MM.1S (cell line): Measurements from ENCODE around the gene BCL2L2.

Source experiments
- DNase-seq: peaks from one replicate; pipeline ENCODE4 v3.0.0-alpha.2; 2015
- H2AFZ ChIP-seq: fragments of 300-600 bp; sonication (generic); 2 replicates; pipeline ENCODE4 v1.6.0; 2016; ENCODE audit warnings: antibody characterized with exemption, low read length
- H3F3A ChIP-seq: fragments of 300-600 bp; sonication (generic); 2 replicates; pipeline ENCODE4 v1.6.1; 2016; ENCODE audit warnings: mild to moderate bottlenecking, antibody characterized with exemption, low read length, moderate library complexity, mixed read lengths; ENCODE audit not compliant: insufficient read depth
- H3K27ac ChIP-seq: fragments of 300-600 bp; sonication (generic); 2 replicates; pipeline ENCODE4 v1.5.1; 2016; ENCODE audit warnings: mild to moderate bottlenecking, low read length
- H3K27me3 ChIP-seq: fragments of 300-600 bp; sonication (generic); replicated peaks from 2 replicates; pipeline ENCODE4 v1.6.0; 2016; ENCODE audit warnings: low read length; ENCODE audit not compliant: insufficient read depth
- H3K36me3 ChIP-seq: fragments of 300-600 bp; sonication (generic); replicated peaks from 2 replicates; pipeline ENCODE4 v1.6.1; 2016; ENCODE audit warnings: mild to moderate bottlenecking, low read length, mixed read lengths; ENCODE audit not compliant: insufficient read depth
- H3K4me1 ChIP-seq: fragments of 300-600 bp; sonication (generic); 2 replicates; pipeline ENCODE4 v1.6.1; 2016; ENCODE audit warnings: low read length, mixed read lengths
- H3K4me2 ChIP-seq: fragments of 300-600 bp; sonication (generic); 2 replicates; pipeline ENCODE4 v1.6.0; 2016; ENCODE audit warnings: low read depth, low read length
- H3K4me3 ChIP-seq: fragments of 300-600 bp; sonication (generic); 2 replicates; pipeline ENCODE4 v1.5.1; 2016; ENCODE audit warnings: low read length, mixed read lengths
- H3K79me2 ChIP-seq: fragments of 300-600 bp; sonication (generic); 2 replicates; pipeline ENCODE4 v1.6.1; 2016; ENCODE audit warnings: mixed run types, low read length, mixed read lengths
- H3K9ac ChIP-seq: fragments of 300-600 bp; sonication (generic); 2 replicates; pipeline ENCODE4 v1.6.1; 2016; ENCODE audit warnings: low read length, mixed read lengths
- H3K9me2 ChIP-seq: fragments of 300-600 bp; sonication (generic); replicated peaks from 2 replicates; pipeline ENCODE4 v1.6.1; 2016; ENCODE audit warnings: mild to moderate bottlenecking, low read length, mixed read lengths; ENCODE audit not compliant: insufficient read depth
- H3K9me3 ChIP-seq: fragments of 300-600 bp; sonication (generic); replicated peaks from 2 replicates; pipeline ENCODE4 v1.6.1; 2016; ENCODE audit warnings: mild to moderate bottlenecking, low read length, mixed read lengths; ENCODE audit not compliant: insufficient read depth
- H4K20me1 ChIP-seq: fragments of 300-600 bp; sonication (generic); 2 replicates; pipeline ENCODE4 v1.6.1; 2016; ENCODE audit warnings: mild to moderate bottlenecking, low read length, moderate library complexity, mixed read lengths; ENCODE audit not compliant: insufficient read depth
- EZH2 ChIP-seq: fragments of 300-600 bp; sonication (generic); optimal IDR thresholded peaks from 2 replicates; pipeline ENCODE3; 2017; ENCODE audit warnings: low read depth, mild to moderate bottlenecking, antibody characterized with exemption, low read length, mixed read lengths
- EZH2phosphoT487 ChIP-seq: fragments of 300-600 bp; sonication (generic); IDR thresholded peaks from 2 replicates; pipeline ENCODE4 v1.6.1; 2018; ENCODE audit warnings: antibody characterized with exemption, low read length
- TF ChIP-seq, protein P1 (sequence below): fragments of 300-600 bp; sonication (generic); IDR thresholded peaks from 2 replicates; pipeline ENCODE4 v1.5.1; 2016; ENCODE audit warnings: antibody characterized with exemption, low read length, mixed read lengths

Gene BCL2L2

GRCh38 chr14:23346693-23347405, 40.2 kb downstream of the BCL2L2 start:
- DNase-seq = no peak
- TF ChIP-seq, protein P1, sequence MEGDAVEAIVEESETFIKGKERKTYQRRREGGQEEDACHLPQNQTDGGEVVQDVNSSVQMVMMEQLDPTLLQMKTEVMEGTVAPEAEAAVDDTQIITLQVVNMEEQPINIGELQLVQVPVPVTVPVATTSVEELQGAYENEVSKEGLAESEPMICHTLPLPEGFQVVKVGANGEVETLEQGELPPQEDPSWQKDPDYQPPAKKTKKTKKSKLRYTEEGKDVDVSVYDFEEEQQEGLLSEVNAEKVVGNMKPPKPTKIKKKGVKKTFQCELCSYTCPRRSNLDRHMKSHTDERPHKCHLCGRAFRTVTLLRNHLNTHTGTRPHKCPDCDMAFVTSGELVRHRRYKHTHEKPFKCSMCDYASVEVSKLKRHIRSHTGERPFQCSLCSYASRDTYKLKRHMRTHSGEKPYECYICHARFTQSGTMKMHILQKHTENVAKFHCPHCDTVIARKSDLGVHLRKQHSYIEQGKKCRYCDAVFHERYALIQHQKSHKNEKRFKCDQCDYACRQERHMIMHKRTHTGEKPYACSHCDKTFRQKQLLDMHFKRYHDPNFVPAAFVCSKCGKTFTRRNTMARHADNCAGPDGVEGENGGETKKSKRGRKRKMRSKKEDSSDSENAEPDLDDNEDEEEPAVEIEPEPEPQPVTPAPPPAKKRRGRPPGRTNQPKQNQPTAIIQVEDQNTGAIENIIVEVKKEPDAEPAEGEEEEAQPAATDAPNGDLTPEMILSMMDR = no peak
- no peak for TF ChIP-seq EZH2
- TF ChIP-seq EZH2phosphoT487 = no peak

DNA sequence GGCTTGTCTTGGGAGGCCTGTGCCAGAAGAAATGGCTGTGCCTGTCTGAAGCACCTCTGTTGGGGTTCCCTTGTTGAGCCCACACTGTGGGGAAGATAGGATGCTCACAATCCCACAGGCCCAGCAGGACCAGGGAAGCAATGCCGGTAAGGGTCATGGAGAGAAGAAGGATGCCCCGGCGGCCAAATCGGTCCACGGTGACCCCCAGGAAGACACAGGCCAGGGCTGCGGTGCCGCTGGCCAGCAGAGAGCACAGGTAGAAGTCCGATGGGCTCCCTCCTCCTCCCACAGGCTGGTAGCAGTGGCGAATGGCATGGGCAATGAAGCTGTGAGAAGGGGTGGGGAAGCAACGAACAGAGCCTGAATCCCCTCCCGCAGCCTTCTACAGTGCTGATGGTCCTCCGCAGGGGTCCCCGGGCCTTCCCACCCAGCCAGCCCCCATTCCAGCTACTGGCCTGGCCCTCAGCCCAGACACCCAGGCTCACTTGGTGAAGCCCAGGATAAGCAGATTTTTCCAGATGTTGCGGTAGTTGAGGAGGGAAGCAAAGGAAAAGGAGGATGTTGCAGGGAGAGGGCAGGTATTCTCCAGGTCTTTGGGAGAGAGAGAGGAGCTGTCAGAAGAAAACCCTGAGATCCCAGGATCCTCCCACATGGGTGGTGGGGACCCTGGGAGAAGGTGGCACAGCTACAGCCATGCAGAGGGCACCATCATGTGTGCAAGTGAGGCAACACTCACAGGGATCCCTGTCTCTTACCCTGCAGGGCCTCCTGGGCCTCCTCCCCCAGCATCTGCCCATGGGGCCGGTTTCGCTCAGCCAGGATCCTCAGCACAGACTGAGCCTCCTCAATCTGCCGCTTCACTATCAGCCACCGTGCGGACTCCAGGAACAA, 41.0 kb downstream of the BCL2L2 start:
- H3K27me3 ChIP-seq = peaks cover 5% of the 10 kb centered on the region
- DNase-seq = no peak
- no peak overlapping the region for H2AFZ ChIP-seq
- H3K27ac ChIP-seq = no peak overlapping the region
- no peak overlapping the region for H3K4me2 ChIP-seq
- H3K9ac ChIP-seq = no peak overlapping the region
- no peak overlapping the region for H3K4me3 ChIP-seq
- H3K9me3 ChIP-seq = no peaks in the 10 kb centered on the region
- H4K20me1 ChIP-seq = no peaks in the 10 kb centered on the region
- H3K79me2 ChIP-seq = no peaks in the 10 kb centered on the region
- TF ChIP-seq, protein P1 = no peak
- TF ChIP-seq EZH2 (no peak), EZH2phosphoT487 (no peak)
- H3F3A ChIP-seq = no peaks in the 10 kb centered on the region
- H3K36me3 ChIP-seq = no peaks in the 10 kb centered on the region
- no peaks in the 10 kb centered on the region for H3K4me1 ChIP-seq
- H3K9me2 ChIP-seq = no peaks in the 10 kb centered on the region

More at GRCh38 chr14:23346693-23347405, 40.2 kb downstream of the BCL2L2 start:
- H3K79me2 ChIP-seq = no peaks in the 10 kb centered on the region
- H3K4me1 ChIP-seq = no peaks in the 10 kb centered on the region
- no peaks in the 10 kb centered on the region for H3K36me3 ChIP-seq
- no peaks in the 10 kb centered on the region for H3K9me3 ChIP-seq
- H3K27me3 ChIP-seq = peaks cover 3% of the 10 kb centered on the region
- no peak overlapping the region for H3K4me3 ChIP-seq
- H3K27ac ChIP-seq = no peak overlapping the region
- no peaks in the 10 kb centered on the region for H4K20me1 ChIP-seq
- no peak overlapping the region for H3K9ac ChIP-seq
- no peaks in the 10 kb centered on the region for H3K9me2 ChIP-seq
- H3F3A ChIP-seq = no peaks in the 10 kb centered on the region
- no peak overlapping the region for H3K4me2 ChIP-seq
- H2AFZ ChIP-seq = no peak overlapping the region

DNA sequence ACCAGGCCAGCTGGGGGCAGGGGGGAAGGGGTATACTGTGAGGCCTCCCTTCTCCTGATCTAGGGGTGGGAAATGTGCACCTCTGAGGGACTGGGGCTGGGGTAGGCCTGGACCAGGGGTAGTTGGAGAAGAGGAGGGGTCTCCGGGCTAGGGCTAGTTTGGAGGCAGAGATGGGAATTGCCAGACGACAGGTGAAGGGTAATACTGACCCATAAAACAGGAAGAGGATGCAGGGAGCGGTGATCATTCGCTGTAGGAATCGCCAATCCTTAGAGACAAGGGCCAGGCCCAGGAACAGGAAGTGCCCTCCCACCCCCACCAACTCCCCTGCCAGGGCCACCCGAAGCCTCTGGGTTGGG, 41.6 kb downstream of the BCL2L2 start:
- Histone ChIP-seq H3F3A (no peaks in the 10 kb centered on the region), H2AFZ (no peak overlapping the region), H3K4me2 (no peak overlapping the region), H3K4me1 (no peaks in the 10 kb centered on the region), H3K27ac (no peak overlapping the region), H3K9me3 (no peaks in the 10 kb centered on the region), H3K4me3 (no peak overlapping the region), H3K36me3 (no peaks in the 10 kb centered on the region), H3K79me2 (no peaks in the 10 kb centered on the region), H3K27me3 (peaks cover 5% of the 10 kb centered on the region), H3K9ac (no peak overlapping the region), H3K9me2 (no peaks in the 10 kb centered on the region), H4K20me1 (no peaks in the 10 kb centered on the region)
- no peak for DNase-seq
- TF ChIP-seq EZH2phosphoT487 (no peak), EZH2 (no peak)
- TF ChIP-seq, protein P1 = no peak
